Activated naive CD4-positive, alpha-beta T cell treated with anti-CD3 and anti-CD28 coated beads, Interleukin-2, amount 50 U/mL, for 24 hours (primary cell): ENCODE results near the gene CACNG8.

Experiments used
- H3K27ac Mint-ChIP-seq: one replicate; pipeline ENCODE4 v1.8.0; 2021; ENCODE audit warnings: mild to moderate bottlenecking, mixed read lengths
- H3K27me3 Mint-ChIP-seq: one replicate; pipeline ENCODE4 v1.8.0; 2021; ENCODE audit warnings: mixed read lengths
- H3K36me3 Mint-ChIP-seq: one replicate; pipeline ENCODE4 v1.8.0; 2021; ENCODE audit warnings: mixed read lengths
- H3K4me1 Mint-ChIP-seq: one replicate; pipeline ENCODE4 v1.8.0; 2021; ENCODE audit warnings: mixed read lengths
- H3K4me3 Mint-ChIP-seq: one replicate; pipeline ENCODE4 v1.8.0; 2021; ENCODE audit warnings: mild to moderate bottlenecking, mixed read lengths
- H3K9me3 Mint-ChIP-seq: one replicate; pipeline ENCODE4 v1.8.0; 2021; ENCODE audit warnings: mixed read lengths

Gene CACNG8

GRCh38 chr19:53957448-53958167 lies 5.1 kb upstream of the CACNG8 start:
- Mint-ChIP-seq H3K27me3 (peaks cover 46% of the 10 kb centered on the region), H3K9me3 (no peaks in the 10 kb centered on the region), H3K27ac (no peak overlapping the region), H3K4me1 (peaks cover 10% of the 10 kb centered on the region), H3K4me3 (no peak overlapping the region), H3K36me3 (peaks cover 1% of the 10 kb centered on the region)

- Mint-ChIP-seq H3K27me3 (peaks cover 46% of the 10 kb centered on the region), H3K36me3 (peaks cover 1% of the 10 kb centered on the region), H3K9me3 (no peaks in the 10 kb centered on the region), H3K27ac (no peak overlapping the region), H3K4me3 (no peak overlapping the region), H3K4me1 (peaks cover 10% of the 10 kb centered on the region)
These were observed 4.6 kb upstream of the CACNG8 start for GRCh38 chr19:53958168-53958571.

- Mint-ChIP-seq H3K9me3 (no peaks in the 10 kb centered on the region), H3K27ac (no peak overlapping the region), H3K4me3 (no peak overlapping the region), H3K27me3 (peaks cover 49% of the 10 kb centered on the region), H3K36me3 (peaks cover 1% of the 10 kb centered on the region), H3K4me1 (peaks cover 14% of the 10 kb centered on the region)
These were observed 3.6 kb upstream of the CACNG8 start for GRCh38 chr19:53958823-53959757.

GRCh38 chr19:53960187-53960586 lies 2.5 kb upstream of the CACNG8 start:
- H3K4me3 Mint-ChIP-seq = no peak overlapping the region
- H3K4me1 Mint-ChIP-seq = peaks cover 14% of the 10 kb centered on the region
- H3K36me3 Mint-ChIP-seq = peaks cover under 1% of the 10 kb centered on the region
- no peak overlapping the region for H3K27ac Mint-ChIP-seq
- peaks cover 57% of the 10 kb centered on the region for H3K27me3 Mint-ChIP-seq
- no peaks in the 10 kb centered on the region for H3K9me3 Mint-ChIP-seq

GRCh38 chr19:53960886-53961285 lies 1.9 kb upstream of the CACNG8 start:
- Mint-ChIP-seq H3K36me3 (peaks cover 2% of the 10 kb centered on the region), H3K4me3 (no peak overlapping the region), H3K27me3 (peaks cover 59% of the 10 kb centered on the region), H3K27ac (no peak overlapping the region), H3K9me3 (no peaks in the 10 kb centered on the region), H3K4me1 (peaks cover 14% of the 10 kb centered on the region)

GRCh38 chr19:53961523-53962356 lies 997 bp upstream of the CACNG8 start:
- Mint-ChIP-seq H3K9me3 (no peaks in the 10 kb centered on the region), H3K4me1 (peaks cover 14% of the 10 kb centered on the region), H3K27ac (no peak overlapping the region), H3K27me3 (peaks cover 62% of the 10 kb centered on the region), H3K36me3 (peaks cover 2% of the 10 kb centered on the region), H3K4me3 (no peak overlapping the region)

DNA sequence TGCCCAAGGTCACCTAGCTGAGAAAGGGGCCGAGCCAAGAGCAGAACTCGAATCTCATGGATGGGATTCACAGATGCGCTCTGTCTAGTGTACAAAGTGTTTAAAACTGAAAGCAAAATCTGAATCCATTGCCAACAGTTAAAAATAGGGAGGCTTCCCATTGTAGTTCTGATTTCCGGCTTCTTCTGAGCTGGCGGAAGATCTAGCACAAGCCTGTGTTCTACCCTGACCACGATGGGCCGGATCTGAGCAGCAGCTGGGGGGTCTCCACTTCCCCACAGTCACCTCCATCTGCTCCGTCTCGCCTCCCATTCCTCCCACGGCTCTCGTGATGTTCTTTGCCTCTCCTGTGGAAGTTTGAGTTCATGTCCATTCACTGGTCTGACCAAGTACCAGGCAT lies 2.4 kb downstream of the CACNG8 start:
- H3K36me3 Mint-ChIP-seq = peaks cover 2% of the 10 kb centered on the region
- H3K9me3 Mint-ChIP-seq = no peaks in the 10 kb centered on the region
- H3K27ac Mint-ChIP-seq = no peak overlapping the region
- H3K4me1 Mint-ChIP-seq = peaks cover 10% of the 10 kb centered on the region
- H3K27me3 Mint-ChIP-seq = peaks cover 49% of the 10 kb centered on the region
- H3K4me3 Mint-ChIP-seq = no peak overlapping the region

DNA sequence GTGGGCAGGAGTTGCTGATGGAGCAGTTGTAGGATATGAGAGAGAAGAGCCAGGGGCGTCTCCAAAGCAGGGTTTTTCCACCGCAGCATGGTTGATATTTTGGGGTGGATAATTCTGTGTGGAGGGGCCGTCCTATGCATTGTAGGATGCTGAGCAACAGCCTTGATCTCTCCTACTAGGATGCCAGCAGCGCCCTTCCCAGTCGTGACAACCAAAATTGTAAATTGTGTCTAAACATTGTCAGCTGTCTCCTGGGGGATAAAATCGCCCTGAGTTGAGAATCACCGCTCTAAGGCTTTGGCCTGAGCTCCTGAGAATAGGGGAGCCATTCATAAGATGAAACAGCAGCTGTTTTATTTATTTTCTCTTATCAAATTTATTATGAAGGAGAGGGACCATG lies 4.2 kb downstream of the CACNG8 start:
- Mint-ChIP-seq H3K36me3 (peaks cover 2% of the 10 kb centered on the region), H3K9me3 (no peaks in the 10 kb centered on the region), H3K4me3 (no peak overlapping the region), H3K27me3 (peaks cover 34% of the 10 kb centered on the region), H3K4me1 (peaks cover 4% of the 10 kb centered on the region), H3K27ac (no peak overlapping the region)

GRCh38 chr19:53969366-53969765 lies 6.6 kb downstream of the CACNG8 start:
- Mint-ChIP-seq H3K4me1 (no peaks in the 10 kb centered on the region), H3K27me3 (peaks cover 34% of the 10 kb centered on the region), H3K4me3 (no peak overlapping the region), H3K9me3 (no peaks in the 10 kb centered on the region), H3K27ac (no peak overlapping the region), H3K36me3 (peaks cover 2% of the 10 kb centered on the region)

DNA sequence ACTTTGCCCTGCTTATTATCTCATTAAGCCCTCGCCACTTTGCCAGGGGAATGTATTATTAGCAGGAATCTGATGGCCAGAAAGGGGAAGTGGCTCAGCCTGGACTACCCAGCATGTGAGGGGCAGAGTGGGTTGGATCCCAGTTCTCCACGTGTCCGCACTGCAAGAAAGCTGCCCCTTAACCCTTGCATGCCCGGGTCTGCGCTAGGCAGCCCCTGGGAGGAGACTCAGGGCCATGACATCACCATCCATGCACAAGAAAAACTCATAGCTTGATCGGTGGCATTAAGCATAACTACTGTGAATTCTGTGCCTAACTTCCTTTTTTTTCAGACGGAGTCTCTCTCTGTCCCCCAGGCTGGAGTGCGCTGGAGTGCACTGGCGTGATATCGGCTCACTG lies 8.9 kb downstream of the CACNG8 start:
- Mint-ChIP-seq H3K9me3 (no peaks in the 10 kb centered on the region), H3K4me1 (no peaks in the 10 kb centered on the region), H3K4me3 (no peak overlapping the region), H3K27me3 (peaks cover 26% of the 10 kb centered on the region), H3K27ac (no peak overlapping the region), H3K36me3 (no peaks in the 10 kb centered on the region)

- H3K36me3 Mint-ChIP-seq = peaks cover 8% of the 10 kb centered on the region
- peaks cover 50% of the 10 kb centered on the region for H3K27me3 Mint-ChIP-seq
- H3K4me3 Mint-ChIP-seq = peak overlapping the region; percentile 82
- H3K4me1 Mint-ChIP-seq = peaks cover 35% of the 10 kb centered on the region
- H3K27ac Mint-ChIP-seq = peak overlapping the region; percentile 19
- no peaks in the 10 kb centered on the region for H3K9me3 Mint-ChIP-seq
These were observed 14.8 kb downstream of the CACNG8 start for GRCh38 chr19:53977429-53977990.

DNA sequence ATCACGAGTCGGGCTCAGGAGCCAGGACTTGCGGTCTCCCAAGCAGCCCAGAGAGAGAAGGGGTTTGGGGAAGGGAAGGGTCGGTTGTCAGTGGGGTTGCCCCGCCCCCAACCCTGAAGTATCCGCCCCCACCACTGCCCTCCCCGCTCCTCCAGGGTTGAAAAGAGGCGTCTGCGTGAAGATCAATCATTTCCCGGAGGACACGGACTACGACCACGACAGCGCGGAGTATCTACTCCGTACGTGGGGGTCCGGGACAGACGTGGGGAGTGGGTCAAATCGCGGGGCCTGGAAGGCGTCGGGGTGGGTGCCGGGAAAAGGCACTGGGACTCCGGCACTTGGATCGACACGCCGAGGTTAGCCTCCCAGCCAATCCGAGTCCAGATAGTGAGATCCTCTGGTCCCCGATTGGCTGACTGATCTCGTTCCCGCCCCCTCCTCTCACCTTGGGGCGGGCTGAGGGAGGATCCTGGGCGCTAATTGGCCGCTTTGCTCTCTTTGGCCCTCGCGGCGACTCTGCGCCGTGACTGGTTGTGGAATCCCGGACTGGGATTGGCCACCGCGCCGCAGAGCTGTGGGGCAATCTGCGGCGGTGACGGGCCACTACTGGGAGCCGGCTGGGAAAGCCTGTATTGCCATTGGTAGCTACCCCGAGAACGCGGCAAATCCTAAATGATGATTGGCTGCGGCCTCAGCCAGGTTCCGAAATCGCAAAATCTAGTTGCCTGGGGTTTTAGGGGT lies 15.4 kb downstream of the CACNG8 start:
- H3K4me1 Mint-ChIP-seq = peaks cover 35% of the 10 kb centered on the region
- H3K9me3 Mint-ChIP-seq = no peaks in the 10 kb centered on the region
- H3K36me3 Mint-ChIP-seq = peaks cover 8% of the 10 kb centered on the region
- H3K27ac Mint-ChIP-seq = no peak overlapping the region
- H3K4me3 Mint-ChIP-seq = peak overlapping the region; percentile 82
- peaks cover 44% of the 10 kb centered on the region for H3K27me3 Mint-ChIP-seq

DNA sequence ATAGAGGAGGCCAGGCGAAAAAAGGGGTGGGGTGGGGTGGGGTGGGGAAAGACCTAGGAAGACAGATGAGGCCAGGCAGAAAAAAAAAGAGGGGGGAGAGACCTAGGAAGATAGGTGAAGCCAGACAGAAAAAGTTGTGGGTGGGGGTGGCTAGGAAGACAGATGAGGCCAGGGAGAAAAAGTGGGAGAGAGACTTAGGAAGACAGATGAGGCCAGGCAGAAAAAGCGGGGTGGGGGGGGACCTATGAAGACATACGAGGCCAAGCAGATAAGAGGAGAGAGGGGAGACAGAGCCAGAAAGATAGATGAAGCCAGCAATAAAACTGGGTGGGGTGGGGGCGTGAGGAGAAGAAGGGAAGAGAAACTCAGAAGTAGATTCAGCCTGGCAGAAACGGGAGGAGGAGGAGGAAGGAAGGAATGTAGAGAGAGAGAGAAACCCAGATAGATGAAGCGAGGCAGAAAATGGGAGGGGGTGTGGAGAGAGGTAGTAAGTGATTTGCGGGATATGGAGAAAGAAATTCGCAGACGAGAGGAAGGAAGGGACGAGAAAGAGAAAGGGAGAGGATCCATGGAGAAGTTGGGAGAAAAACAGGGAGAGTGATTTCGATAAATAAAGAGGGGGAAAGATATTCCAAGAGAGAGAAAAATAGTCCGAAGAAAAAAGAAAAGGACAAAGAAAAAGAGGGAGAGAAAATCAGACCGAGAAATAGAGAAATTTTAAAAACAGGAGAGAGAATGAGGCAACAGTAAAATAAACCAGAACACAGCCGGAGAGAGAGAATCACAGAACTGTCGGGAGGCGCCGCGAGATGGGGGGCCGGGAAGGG lies 16.5 kb downstream of the CACNG8 start:
- Mint-ChIP-seq H3K27me3 (peaks cover 41% of the 10 kb centered on the region), H3K4me3 (peak overlapping the region; percentile 72), H3K4me1 (peaks cover 35% of the 10 kb centered on the region), H3K9me3 (no peaks in the 10 kb centered on the region), H3K36me3 (peaks cover 8% of the 10 kb centered on the region), H3K27ac (no peak overlapping the region)
